GM23248 (cell line): ENCODE measurements around the gene ADGB.

Source experiments
- EZH2 ChIP-seq: fragments of 200-600 bp; sonication (generic); IDR thresholded peaks from 2 replicates; pipeline ENCODE4 v1.6.1; 2018; ENCODE audit warnings: antibody characterized with exemption, mild to moderate bottlenecking; ENCODE audit not compliant: insufficient read depth, poor library complexity, severe bottlenecking
- EZH2phosphoT487 ChIP-seq: fragments of 200-600 bp; sonication (generic); IDR thresholded peaks from 2 replicates; pipeline ENCODE4 v1.6.1; 2018; ENCODE audit warnings: antibody characterized with exemption, moderate library complexity, mild to moderate bottlenecking, low read depth; ENCODE audit not compliant: insufficient read depth

DNA sequence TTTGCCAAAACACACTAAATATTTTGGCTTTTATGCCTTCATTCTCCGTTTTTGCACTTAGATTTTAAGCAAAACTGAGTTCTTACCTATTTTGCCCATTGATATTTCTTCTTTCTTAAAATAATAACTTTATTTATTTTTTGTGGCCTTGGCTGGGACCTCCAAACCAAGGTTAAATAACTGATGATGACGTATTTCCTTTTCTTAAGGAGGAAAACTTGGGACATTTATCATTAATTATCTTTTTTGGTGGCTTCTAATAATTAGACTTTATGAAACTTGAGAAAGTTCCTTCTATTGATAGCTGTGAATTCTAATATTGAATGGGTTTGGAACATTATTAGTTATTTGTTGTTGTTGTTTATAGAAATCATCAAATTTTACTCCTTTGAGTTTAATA is 154.5 kb downstream of the ADGB start:
- TF ChIP-seq EZH2 (no peak), EZH2phosphoT487 (no peak)
